CD4-positive, alpha-beta T cell (primary cell): ENCODE measurements around the gene MAP7D2. TPM values are rescaled to one million over a fixed set of nuclear protein-coding genes. Genes with fewer than 3 reads are reported as not detected.
"Not testable (repeated sequence)": the region's sequence is repeated elsewhere in the genome, so short reads cannot be mapped to it uniquely, and the experiment has no call there.

Experiments used
- ATAC-seq: fragments of 200-7000 bp; cut with Tn5 transposase; one replicate; pipeline ENCODE4 v1.10.0; 2022; ENCODE audit warnings: mild to moderate bottlenecking; ENCODE audit not compliant: poor library complexity
- CTCF ChIA-PET: fragments of 350-600 bp; sonication (Branson Sonifier 250); formaldehyde crosslinking; loops from one replicate; lab custom pipeline; 2021; ENCODE audit warnings: antibody characterized with exemption, inconsistent platforms; lab: Charles Lee
- POLR2A ChIA-PET: fragments of 350-600 bp; sonication (Branson Sonifier 250); formaldehyde crosslinking; loops from one replicate; lab custom pipeline; 2021; ENCODE audit warnings: antibody characterized with exemption, inconsistent platforms; lab: Charles Lee
- DNase-seq, 14 experiments: peaks; one replicate each; pipeline ENCODE4 v3.0.0-alpha.2; 2013 to 2020; ENCODE audit warnings: mixed read lengths in 2 of 14
- H3K27ac ChIP-seq, 2 donors: one replicate each; pipeline versions ENCODE4 v1.5.1 to v1.7.0; 2013; ENCODE audit warnings: low read length in 2 of 2, low read depth in 1 of 2, mild to moderate bottlenecking in 1 of 2
- H3K27me3 ChIP-seq, 2 experiments: 1 replicate in 1 of 2; 2 replicates in 1 of 2; pipeline versions ENCODE4 v1.6.1 to v1.7.0; 2013; ENCODE audit warnings: low read length in 2 of 2, control low read depth in 1 of 2, mild to moderate bottlenecking in 1 of 2, moderate library complexity in 1 of 2; ENCODE audit not compliant: insufficient read depth in 2 of 2, control insufficient read depth in 1 of 2
- H3K36me3 ChIP-seq: one replicate; pipeline ENCODE4 v1.6.1; 2013; ENCODE audit warnings: low read length, control low read depth; ENCODE audit not compliant: insufficient read depth
- H3K4me1 ChIP-seq: one replicate; pipeline ENCODE4 v1.6.1; 2013; ENCODE audit warnings: low read length, control low read depth; ENCODE audit not compliant: insufficient read depth
- H3K4me3 ChIP-seq: one replicate; pipeline ENCODE4 v1.5.1; 2013; ENCODE audit warnings: mild to moderate bottlenecking, low read length, moderate library complexity
- H3K9me3 ChIP-seq, 2 experiments: 1 replicate in 1 of 2; 2 replicates in 1 of 2; pipeline versions ENCODE4 v1.6.1 to v1.7.0; 2013; ENCODE audit warnings: low read length in 2 of 2, mild to moderate bottlenecking in 2 of 2, control low read depth in 1 of 2, moderate library complexity in 1 of 2; ENCODE audit not compliant: control insufficient read depth in 1 of 2, insufficient read depth in 1 of 2
- H3K27ac Mint-ChIP-seq: one replicate; pipeline ENCODE4 v1.8.0; 2020; ENCODE audit warnings: mixed read lengths
- H3K27me3 Mint-ChIP-seq: one replicate; pipeline ENCODE4 v1.8.0; 2021; ENCODE audit warnings: mixed read lengths
- H3K36me3 Mint-ChIP-seq: one replicate; pipeline ENCODE4 v1.8.0; 2021; ENCODE audit warnings: low read depth, mixed read lengths
- H3K4me1 Mint-ChIP-seq: one replicate; pipeline ENCODE4 v1.8.0; 2021; ENCODE audit warnings: low read depth, mixed read lengths
- H3K4me3 Mint-ChIP-seq: one replicate; pipeline ENCODE4 v1.8.0; 2020; ENCODE audit warnings: mild to moderate bottlenecking, mixed read lengths
- H3K9me3 Mint-ChIP-seq: one replicate; pipeline ENCODE4 v1.8.0; 2020; ENCODE audit warnings: mixed read lengths
- CTCF ChIP-seq: fragments of 200-600 bp; IDR thresholded peaks from one replicate; pipeline ENCODE4 v1.8.0; 2022; ENCODE audit warnings: antibody characterized with exemption, mild to moderate bottlenecking
- intact Hi-C, 2 experiments: fragments of 100-400 bp; cut with DNase I in 1 of 2; cut with micrococcal nuclease in 1 of 2; formaldehyde crosslinking; loops; one replicate each; pipeline versions ENCODE4 v1.15.1 to v1.9.0; 2023 to 2025; cut with DNase I, micrococcal nuclease
- total RNA-seq, 174 experiments: library from RNA in 2 of 174; stranded (reverse) in 2 of 174; gene quantifications; one replicate each; pipeline ENCODE4 v1.2.3 and lab custom pipeline; 2021 to 2026

The MAP7D2 gene
- total RNA-seq, 2 experiments from 2014 or later, result 0.11 to 0.17 TPM

GRCh38 chrX:20129547-20129946 lies 12.8 kb upstream of the MAP7D2 start:
- ChIA-PET POLR2A (no interaction called here), CTCF (no interaction called here)
- no peaks in the 10 kb centered on the region for H3K4me1 ChIP-seq
- no peaks in the 10 kb centered on the region for H3K9me3 ChIP-seq
- DNase-seq (no peak), ATAC-seq (no peak)
- Mint-ChIP-seq H3K27me3 (no peaks in the 10 kb centered on the region), H3K36me3 (peaks cover 59% of the 10 kb centered on the region), H3K4me1 (peaks cover 4% of the 10 kb centered on the region), H3K27ac (no peak overlapping the region), H3K9me3 (no peaks in the 10 kb centered on the region), H3K4me3 (no peak overlapping the region)
- no peak overlapping the region for H3K27ac ChIP-seq
- no peak for TF ChIP-seq CTCF
- intact Hi-C loops, result loop anchor here (5.0 to 10.0 kb wide), 3 partner anchors 225 to 585 kb away; no protein-coding TSS in a partner anchor
- H3K27me3 ChIP-seq, result no peaks in the 10 kb centered on the region
- peaks cover 50% of the 10 kb centered on the region for H3K36me3 ChIP-seq
- H3K4me3 ChIP-seq, result no peak overlapping the region

GRCh38 chrX:20128670-20129069 lies 12.0 kb upstream of the MAP7D2 start:
- no peak for ATAC-seq
- no peak for TF ChIP-seq CTCF
- Mint-ChIP-seq H3K4me1 (peaks cover 4% of the 10 kb centered on the region), H3K27ac (no peak overlapping the region), H3K27me3 (no peaks in the 10 kb centered on the region), H3K4me3 (no peak overlapping the region), H3K36me3 (peaks cover 55% of the 10 kb centered on the region), H3K9me3 (no peaks in the 10 kb centered on the region)
- H3K36me3 ChIP-seq, result peaks cover 45% of the 10 kb centered on the region
- no peak for DNase-seq
- intact Hi-C loops, result loop anchor here (5.0 to 10.0 kb wide), 3 partner anchors 224 to 584 kb away; no protein-coding TSS in a partner anchor
- H3K27ac ChIP-seq, result no peak overlapping the region
- no peak overlapping the region for H3K4me3 ChIP-seq
- no peaks in the 10 kb centered on the region for H3K27me3 ChIP-seq
- ChIA-PET POLR2A (no interaction called here), CTCF (no interaction called here)
- H3K4me1 ChIP-seq, result no peaks in the 10 kb centered on the region
- no peaks in the 10 kb centered on the region for H3K9me3 ChIP-seq

GRCh38 chrX:20127440-20127839 lies 10.7 kb upstream of the MAP7D2 start:
- H3K27me3 ChIP-seq, H3K4me3 Mint-ChIP-seq, POLR2A ChIA-PET, H3K9me3 Mint-ChIP-seq, H3K27ac Mint-ChIP-seq, H3K4me1 Mint-ChIP-seq, H3K4me3 ChIP-seq, H3K27me3 Mint-ChIP-seq, H3K27ac ChIP-seq, H3K9me3 ChIP-seq, DNase-seq, H3K4me1 ChIP-seq, CTCF ChIA-PET: not testable (repeated sequence)
- intact Hi-C loops, result loop anchor here (5.0 to 10.0 kb wide), 3 partner anchors 223 to 583 kb away; no protein-coding TSS in a partner anchor
- peaks cover 32% of the 10 kb centered on the region for H3K36me3 ChIP-seq
- peaks cover 43% of the 10 kb centered on the region for H3K36me3 Mint-ChIP-seq
- peak; percentile 77 for ATAC-seq

GRCh38 chrX:20126833-20127232 lies 10.1 kb upstream of the MAP7D2 start:
- H3K27me3 Mint-ChIP-seq, H3K27me3 ChIP-seq, H3K4me1 Mint-ChIP-seq, H3K4me3 Mint-ChIP-seq, H3K27ac ChIP-seq, H3K4me1 ChIP-seq, H3K4me3 ChIP-seq, ATAC-seq, CTCF ChIA-PET, H3K9me3 Mint-ChIP-seq, H3K27ac Mint-ChIP-seq, H3K9me3 ChIP-seq, POLR2A ChIA-PET, DNase-seq: not testable (repeated sequence)
- intact Hi-C loops, result loop anchor here (5.0 to 10.0 kb wide), 3 partner anchors 222 to 582 kb away; no protein-coding TSS in a partner anchor
- H3K36me3 Mint-ChIP-seq, result peaks cover 37% of the 10 kb centered on the region
- peaks cover 28% of the 10 kb centered on the region for H3K36me3 ChIP-seq
